Smooth muscle cell of the coronary artery (primary cell): ENCODE data around the gene BTG4. TPM values are rescaled to one million over a fixed set of nuclear protein-coding genes. Genes with fewer than 3 reads are reported as not detected.

Source experiments
- total RNA-seq: library from RNA; depleted of rRNA; stranded (reverse); fragments of >200 nt; gene quantifications from 2 replicates; pipeline ENCODE4 v1.2.3, GENCODE V29; 2014; ENCODE audit warnings: low replicate concordance

BTG4 gene
- not detected in 2 replicates for total RNA-seq

DNA sequence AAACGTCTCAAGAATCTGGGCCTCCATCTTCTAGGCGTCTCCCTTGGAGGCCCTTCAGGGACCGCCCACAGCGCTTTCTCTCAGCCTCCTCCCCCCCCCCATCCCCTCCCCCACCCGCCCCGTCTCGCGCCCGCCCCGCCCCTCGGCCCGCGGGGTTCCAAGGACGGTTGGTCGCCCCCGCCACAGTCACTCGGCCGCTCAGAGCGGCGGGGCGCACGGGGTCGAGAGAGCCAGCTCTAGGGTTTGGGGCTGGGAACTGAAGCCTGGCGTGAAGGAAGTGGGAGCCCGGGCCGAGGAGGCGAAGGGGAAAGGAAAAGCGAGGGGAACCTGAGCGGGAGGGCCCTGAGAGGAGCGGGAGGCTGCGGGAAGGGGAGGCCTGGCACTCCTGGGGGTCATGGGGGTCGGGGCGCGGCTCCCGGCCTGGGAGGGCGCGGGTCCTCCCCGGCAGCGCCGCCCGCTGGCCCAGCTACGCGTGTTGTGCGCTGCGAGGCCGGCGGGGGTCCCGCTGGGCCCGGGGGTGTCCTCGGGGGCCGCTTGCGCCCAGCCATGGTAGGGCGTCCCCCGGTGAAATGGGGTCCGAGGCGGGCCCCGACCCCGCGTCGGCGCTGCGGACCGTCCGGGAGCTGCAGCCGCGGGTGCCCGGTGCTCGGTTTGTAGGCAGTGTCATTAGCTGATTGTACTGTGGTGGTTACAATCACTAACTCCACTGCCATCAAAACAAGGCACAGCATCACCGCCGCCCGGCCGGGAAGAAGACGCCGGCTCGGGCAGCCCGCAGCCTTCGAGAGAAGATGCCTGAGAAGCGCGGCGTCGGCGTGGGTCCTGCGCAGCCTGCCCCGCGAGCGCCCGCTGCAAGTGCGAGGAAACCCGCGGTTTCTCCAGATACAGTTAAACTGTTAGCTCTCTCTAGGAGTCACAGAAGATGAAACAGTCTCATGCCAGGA, at the start of gene BTG4:
TSS of gene BTG4 (minus strand) at position 91 of the 944 bp plus-strand sequence. CDS start 13,610 bp downstream, outside the sequence.

GRCh38 chr11:111540114-111540936, 28.1 kb upstream of the BTG4 start, which contains the start of gene LAYN:
LAYN (plus strand) TSS chr11:111540720; CDS start chr11:111540844, 124 bp downstream.

DNA sequence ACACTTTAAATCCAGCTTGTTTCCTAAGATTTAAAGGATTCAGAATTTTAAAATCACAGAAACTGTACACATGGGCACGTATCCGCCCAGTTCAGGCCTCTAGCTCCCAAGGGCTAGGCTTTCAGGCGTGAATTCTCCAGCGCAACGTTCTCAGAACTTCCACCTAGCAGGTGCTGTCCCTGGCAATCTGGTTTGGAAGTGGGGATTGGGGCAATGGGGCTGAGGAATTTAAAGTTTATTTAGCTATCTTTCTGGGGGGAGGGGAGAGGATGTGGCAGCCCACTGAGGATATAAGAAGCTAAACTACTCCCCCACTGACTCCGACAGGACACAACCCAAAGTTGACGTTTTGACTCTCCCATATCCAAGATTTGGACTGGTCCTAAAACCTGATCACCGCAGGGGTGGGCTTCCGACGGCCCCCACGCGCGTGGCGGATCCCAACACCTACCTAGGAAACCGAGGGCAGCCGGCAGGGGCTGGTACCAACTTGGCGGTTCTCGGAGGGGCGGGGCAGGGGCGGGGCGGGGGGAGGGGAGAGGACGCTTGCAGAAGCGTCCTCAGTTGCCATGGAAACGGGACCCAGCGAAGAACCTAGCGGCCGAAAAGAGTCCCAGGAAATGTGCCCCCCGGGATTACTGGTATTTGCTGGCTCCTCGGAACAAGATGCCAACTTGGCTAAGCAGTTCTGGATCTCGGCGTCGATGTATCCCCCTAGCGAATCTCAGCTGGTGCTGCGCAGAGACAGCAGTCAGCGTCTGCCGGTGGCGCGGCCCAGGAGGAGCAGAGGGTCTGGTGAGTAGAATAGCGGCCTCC, 2.2 kb upstream of the BTG4 start, which contains the start of gene HOATZ:
TSS of gene HOATZ (plus strand) at position 563 of the 816 bp plus-strand sequence. CDS start at position 570, 7 bp downstream.

Other genes starting within 250 kb of the BTG4 start
- not detected in 2 replicates for gene POU2AF3, start 213.8 kb downstream of the BTG4 start, total RNA-seq
- gene POU2AF1, start 133.1 kb downstream of the BTG4 start, total RNA-seq, result not detected in 2 replicates
- gene HOATZ, start 2.4 kb upstream of the BTG4 start, total RNA-seq, result not detected in 2 replicates
- gene LAYN, start 28.3 kb upstream of the BTG4 start, total RNA-seq, result 6.5 and 61.4 TPM in 2 replicates
- 4.3 and 5.4 TPM in 2 replicates for gene SIK2, start 90.1 kb upstream of the BTG4 start, total RNA-seq